HepG2 (cell line): ENCODE results near the gene ZCCHC10. TPM values are rescaled to one million over a fixed set of nuclear protein-coding genes. Genes with fewer than 3 reads are reported as not detected.

Experiments
- MAFF ChIP-seq: IDR thresholded peaks from 2 replicates; pipeline ENCODE4 v1.6.1; 2011; ENCODE audit warnings: low read depth, low read length, improper control_type of control experiment
- RORA ChIP-seq: sonication (generic); formaldehyde crosslinking; IDR thresholded peaks from 2 replicates; pipeline ENCODE4 v1.5.0; 2020; ENCODE audit warnings: mild to moderate bottlenecking, missing genetic modification reagents, moderate library complexity
- STAT5B ChIP-seq: sonication (generic); formaldehyde crosslinking; IDR thresholded peaks from 2 replicates; pipeline ENCODE4 v1.4.0; 2020; ENCODE audit warnings: missing genetic modification reagents
- ZNF136 ChIP-seq: sonication (generic); formaldehyde crosslinking; IDR thresholded peaks from 2 replicates; pipeline ENCODE4 v1.8.1; 2022; ENCODE audit warnings: low read depth, mild to moderate bottlenecking, moderate library complexity, missing genetic modification reagents
- polyA plus RNA-seq, 8 experiments: library from polyadenylated mRNA; depleted of rRNA in 3 of 8; stranded (reverse) in 7 of 8; unstranded in 1 of 8; fragments of >200 nt; fragmentation: Illumina TruSeq in 4 of 8; extraction: Trizol in 4 of 8; gene quantifications; 2 replicates each; pipeline versions ENCODE4 v1.2.1 to v1.2.3, GENCODE V29; 2011 to 2016; ENCODE audit warnings: low read depth in 4 of 8, missing spikeins in 1 of 8, mixed read lengths in 1 of 8; ENCODE audit not compliant: insufficient read depth in 1 of 8
- total RNA-seq, 5 experiments: library from RNA; depleted of rRNA; stranded (reverse); fragments of >200 nt; fragmentation: Illumina TruSeq; extraction: Trizol; gene quantifications; 2 replicates each; pipeline ENCODE4 v1.2.3, GENCODE V29; 2016; ENCODE audit warnings: low read depth in 1 of 5
- TF ChIP-seq, protein P1 (sequence below): sonication (generic); formaldehyde crosslinking; IDR thresholded peaks from one replicate; pipeline ENCODE4 v1.5.1; 2020; ENCODE audit warnings: mild to moderate bottlenecking, missing genetic modification reagents; ENCODE audit errors: not compliant biosample characterization
- TF ChIP-seq, protein P2 (sequence below): sonication (generic); formaldehyde crosslinking; IDR thresholded peaks from 2 replicates; pipeline ENCODE4 v1.8.0; 2022; ENCODE audit warnings: missing genetic modification reagents, low read depth, mild to moderate bottlenecking, borderline replicate concordance
- TF ChIP-seq, protein P3 (sequence below): sonication (generic); formaldehyde crosslinking; IDR thresholded peaks from 2 replicates; pipeline ENCODE4 v1.5.0; 2020; ENCODE audit warnings: mild to moderate bottlenecking, missing genetic modification reagents, borderline replicate concordance
- TF ChIP-seq, protein P4 (sequence below): sonication (generic); formaldehyde crosslinking; IDR thresholded peaks from 2 replicates; pipeline ENCODE4 v1.4.0; 2020; ENCODE audit warnings: mild to moderate bottlenecking, missing genetic modification reagents

ZCCHC10 gene
- total and polyA plus RNA-seq, 2 of the 13 experiments (the other 11 are each of a cell fraction or from before 2014, with no cell fraction given): 40.7 to 48.2 TPM

DNA sequence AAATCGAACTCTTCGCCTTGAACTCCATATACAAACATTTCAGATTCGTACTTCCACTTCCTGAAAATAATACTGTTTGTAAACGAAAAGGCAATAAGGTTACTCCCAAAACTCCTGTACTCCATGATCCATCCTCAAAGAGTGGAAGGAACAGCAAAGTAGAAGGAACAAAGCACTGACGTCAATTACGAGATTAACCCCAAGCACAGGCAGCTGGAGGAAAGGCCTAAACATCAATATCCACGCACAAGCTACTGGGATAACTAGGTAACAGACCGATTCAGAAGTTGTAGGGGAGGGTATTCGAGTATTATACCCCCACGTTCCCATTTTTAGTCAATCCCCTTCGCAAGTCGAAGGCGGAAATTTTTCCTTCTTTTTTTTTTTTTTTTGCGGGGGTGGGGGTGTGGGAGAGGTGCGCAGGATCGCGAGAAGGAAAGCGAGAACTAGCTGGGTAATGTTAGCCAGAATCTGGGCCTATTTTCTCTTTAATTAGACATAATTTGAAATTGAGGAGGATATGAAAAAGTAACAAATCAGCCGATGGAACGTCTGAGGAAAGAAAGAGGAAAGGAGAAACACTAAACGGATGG lies 63.8 kb downstream of the ZCCHC10 start (continued):
- TF ChIP-seq, protein P1, sequence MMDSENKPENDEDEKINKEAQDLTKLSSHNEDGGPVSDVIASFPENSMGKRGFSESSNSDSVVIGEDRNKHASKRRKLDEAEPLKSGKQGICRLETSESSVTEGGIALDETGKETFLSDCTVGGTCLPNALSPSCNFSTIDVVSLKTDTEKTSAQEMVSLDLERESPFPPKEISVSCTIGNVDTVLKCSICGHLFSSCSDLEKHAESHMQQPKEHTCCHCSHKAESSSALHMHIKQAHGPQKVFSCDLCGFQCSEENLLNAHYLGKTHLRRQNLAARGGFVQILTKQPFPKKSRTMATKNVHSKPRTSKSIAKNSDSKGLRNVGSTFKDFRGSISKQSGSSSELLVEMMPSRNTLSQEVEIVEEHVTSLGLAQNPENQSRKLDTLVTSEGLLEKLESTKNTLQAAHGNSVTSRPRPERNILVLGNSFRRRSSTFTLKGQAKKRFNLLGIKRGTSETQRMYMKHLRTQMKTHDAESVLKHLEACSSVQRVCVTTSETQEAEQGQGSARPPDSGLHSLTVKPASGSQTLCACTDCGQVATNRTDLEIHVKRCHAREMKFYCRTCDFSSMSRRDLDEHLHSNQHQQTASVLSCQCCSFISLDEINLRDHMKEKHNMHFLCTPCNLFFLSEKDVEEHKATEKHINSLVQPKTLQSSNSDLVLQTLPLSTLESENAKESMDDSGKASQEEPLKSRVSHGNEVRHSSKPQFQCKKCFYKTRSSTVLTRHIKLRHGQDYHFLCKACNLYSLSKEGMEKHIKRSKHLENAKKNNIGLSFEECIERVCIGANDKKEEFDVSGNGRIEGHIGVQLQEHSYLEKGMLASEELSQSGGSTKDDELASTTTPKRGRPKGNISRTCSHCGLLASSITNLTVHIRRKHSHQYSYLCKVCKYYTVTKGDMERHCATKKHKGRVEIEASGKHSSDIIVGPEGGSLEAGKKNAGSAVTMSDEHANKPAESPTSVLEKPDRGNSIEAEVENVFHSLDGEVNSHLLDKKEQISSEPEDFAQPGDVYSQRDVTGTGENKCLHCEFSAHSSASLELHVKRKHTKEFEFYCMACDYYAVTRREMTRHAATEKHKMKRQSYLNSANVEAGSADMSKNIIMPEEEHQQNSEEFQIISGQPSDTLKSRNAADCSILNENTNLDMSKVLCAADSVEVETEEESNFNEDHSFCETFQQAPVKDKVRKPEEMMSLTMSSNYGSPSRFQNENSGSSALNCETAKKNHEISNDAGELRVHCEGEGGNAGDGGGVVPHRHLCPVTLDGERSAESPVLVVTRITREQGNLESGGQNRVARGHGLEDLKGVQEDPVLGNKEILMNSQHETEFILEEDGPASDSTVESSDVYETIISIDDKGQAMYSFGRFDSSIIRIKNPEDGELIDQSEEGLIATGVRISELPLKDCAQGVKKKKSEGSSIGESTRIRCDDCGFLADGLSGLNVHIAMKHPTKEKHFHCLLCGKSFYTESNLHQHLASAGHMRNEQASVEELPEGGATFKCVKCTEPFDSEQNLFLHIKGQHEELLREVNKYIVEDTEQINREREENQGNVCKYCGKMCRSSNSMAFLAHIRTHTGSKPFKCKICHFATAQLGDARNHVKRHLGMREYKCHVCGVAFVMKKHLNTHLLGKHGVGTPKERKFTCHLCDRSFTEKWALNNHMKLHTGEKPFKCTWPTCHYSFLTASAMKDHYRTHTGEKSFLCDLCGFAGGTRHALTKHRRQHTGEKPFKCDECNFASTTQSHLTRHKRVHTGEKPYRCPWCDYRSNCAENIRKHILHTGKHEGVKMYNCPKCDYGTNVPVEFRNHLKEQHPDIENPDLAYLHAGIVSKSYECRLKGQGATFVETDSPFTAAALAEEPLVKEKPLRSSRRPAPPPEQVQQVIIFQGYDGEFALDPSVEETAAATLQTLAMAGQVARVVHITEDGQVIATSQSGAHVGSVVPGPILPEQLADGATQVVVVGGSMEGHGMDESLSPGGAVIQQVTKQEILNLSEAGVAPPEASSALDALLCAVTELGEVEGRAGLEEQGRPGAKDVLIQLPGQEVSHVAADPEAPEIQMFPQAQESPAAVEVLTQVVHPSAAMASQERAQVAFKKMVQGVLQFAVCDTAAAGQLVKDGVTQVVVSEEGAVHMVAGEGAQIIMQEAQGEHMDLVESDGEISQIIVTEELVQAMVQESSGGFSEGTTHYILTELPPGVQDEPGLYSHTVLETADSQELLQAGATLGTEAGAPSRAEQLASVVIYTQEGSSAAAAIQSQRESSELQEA (CRISPR knock-in tag): no peak
- TF ChIP-seq STAT5B (CRISPR knock-in tag) (no peak), RORA (CRISPR knock-in tag) (no peak), ZNF136 (CRISPR knock-in tag) (no peak), MAFF (no peak)
- TF ChIP-seq, protein P2, sequence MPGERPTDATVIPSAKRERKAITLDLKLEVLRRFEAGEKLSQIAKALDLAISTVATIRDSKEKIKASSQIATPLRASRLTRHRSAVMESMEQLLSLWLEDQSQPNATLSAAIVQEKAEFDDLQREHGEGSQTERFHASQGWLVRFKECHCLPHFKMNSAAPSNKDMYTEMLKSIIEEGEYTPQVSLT (CRISPR knock-in tag): no peak
- TF ChIP-seq, protein P3, sequence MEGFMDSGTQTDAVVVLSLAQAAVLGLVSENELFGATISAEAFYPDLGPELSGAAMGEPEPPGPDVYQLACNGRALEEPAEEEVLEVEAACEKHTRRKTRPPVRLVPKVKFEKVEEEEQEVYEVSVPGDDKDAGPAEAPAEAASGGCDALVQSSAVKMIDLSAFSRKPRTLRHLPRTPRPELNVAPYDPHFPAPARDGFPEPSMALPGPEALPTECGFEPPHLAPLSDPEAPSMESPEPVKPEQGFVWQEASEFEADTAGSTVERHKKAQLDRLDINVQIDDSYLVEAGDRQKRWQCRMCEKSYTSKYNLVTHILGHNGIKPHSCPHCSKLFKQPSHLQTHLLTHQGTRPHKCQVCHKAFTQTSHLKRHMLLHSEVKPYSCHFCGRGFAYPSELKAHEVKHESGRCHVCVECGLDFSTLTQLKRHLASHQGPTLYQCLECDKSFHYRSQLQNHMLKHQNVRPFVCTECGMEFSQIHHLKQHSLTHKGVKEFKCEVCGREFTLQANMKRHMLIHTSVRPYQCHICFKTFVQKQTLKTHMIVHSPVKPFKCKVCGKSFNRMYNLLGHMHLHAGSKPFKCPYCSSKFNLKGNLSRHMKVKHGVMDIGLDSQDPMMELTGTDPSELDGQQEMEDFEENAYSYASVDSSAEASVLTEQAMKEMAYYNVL (CRISPR knock-in tag): no peak
- TF ChIP-seq, protein P4, sequence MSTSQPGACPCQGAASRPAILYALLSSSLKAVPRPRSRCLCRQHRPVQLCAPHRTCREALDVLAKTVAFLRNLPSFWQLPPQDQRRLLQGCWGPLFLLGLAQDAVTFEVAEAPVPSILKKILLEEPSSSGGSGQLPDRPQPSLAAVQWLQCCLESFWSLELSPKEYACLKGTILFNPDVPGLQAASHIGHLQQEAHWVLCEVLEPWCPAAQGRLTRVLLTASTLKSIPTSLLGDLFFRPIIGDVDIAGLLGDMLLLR: no peak
